GM19351 (cell line): ENCODE data around the gene MIPOL1.
"Not testable (repeated sequence)": the region's sequence is repeated elsewhere in the genome, so short reads cannot be mapped to it uniquely, and the experiment has no call there.

Source experiments
- ATAC-seq: cut with Tn5 transposase; IDR thresholded peaks from one replicate; pipeline ENCODE4 v1.9.1; 2021; ENCODE audit warnings: mild to moderate bottlenecking, moderate library complexity; ENCODE audit not compliant: unreplicated experiment

Gene MIPOL1, protein sequence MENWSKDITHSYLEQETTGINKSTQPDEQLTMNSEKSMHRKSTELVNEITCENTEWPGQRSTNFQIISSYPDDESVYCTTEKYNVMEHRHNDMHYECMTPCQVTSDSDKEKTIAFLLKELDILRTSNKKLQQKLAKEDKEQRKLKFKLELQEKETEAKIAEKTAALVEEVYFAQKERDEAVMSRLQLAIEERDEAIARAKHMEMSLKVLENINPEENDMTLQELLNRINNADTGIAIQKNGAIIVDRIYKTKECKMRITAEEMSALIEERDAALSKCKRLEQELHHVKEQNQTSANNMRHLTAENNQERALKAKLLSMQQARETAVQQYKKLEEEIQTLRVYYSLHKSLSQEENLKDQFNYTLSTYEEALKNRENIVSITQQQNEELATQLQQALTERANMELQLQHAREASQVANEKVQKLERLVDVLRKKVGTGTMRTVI

DNA sequence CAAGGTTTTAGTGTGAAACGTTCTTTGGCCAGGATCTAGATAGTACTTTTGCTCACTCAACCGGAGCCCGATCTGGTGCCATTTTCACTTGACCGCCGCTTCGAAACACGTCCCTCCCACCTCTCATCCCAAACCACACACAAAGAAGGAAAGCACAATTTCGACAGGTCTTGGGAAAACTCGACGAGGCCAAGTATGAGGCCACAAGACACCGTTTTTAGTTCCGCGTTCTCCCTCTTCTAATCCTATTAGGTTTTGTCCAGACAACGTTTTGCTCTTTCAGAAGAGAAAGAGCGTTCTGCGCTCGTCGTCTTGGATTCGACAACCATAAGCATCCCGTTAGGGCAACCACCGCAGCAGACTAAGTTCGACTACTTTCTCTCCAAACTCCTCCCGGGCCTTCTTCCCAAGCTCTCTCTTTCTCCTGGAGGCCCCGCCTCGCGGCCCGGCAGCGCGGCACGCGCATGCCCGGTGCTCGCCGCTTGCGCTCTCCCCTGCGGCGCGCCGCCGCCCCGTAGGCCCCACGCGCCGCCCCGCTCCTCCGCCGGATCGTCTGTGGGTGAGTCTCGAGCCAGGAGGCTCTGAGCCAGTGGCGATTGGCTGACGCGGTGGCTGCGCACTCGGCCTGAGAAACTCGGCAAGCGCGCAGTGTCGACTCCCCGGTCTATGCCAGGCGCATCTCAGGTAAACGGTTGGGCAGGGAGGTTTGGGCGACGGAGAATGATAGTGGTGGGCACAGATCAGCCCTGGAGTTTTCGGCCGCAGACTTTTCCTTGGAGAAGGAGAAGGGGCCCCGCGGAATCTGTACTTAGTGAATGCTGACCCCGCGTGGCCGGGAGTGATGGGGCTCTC, at the start of gene MIPOL1:
Gene MIPOL1, plus strand, starts transcription at position 517 of the 852 bp plus-strand sequence. CDS start 49,952 bp downstream, outside the sequence.
- ATAC-seq, result no peak

- ATAC-seq, result no peak
Measured at GRCh38 chr14:37150414-37150813, 47.3 kb upstream of the MIPOL1 start.

- no peak for ATAC-seq
Measured at GRCh38 chr14:37153005-37153404, 44.7 kb upstream of the MIPOL1 start.

- no peak for ATAC-seq
Measured at GRCh38 chr14:37153483-37153882, 44.3 kb upstream of the MIPOL1 start.

DNA sequence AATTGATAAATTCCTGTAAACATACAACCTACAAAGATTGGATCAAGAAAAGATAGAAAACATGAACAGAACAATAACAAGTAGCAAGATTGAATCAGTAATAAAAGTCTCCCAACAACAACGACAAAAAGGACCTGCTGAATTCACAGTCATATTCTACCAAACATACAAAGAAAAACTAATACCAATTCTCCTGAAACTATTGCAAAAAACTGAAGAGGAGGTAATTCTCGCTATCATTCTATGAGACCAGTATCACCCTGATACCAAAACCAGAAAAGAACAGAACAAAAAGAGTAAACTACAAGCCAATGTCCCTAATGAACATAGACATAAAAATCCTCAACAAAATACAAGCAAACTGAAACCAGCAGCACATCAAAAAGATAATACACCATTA, 39.8 kb upstream of the MIPOL1 start:
- no peak for ATAC-seq

DNA sequence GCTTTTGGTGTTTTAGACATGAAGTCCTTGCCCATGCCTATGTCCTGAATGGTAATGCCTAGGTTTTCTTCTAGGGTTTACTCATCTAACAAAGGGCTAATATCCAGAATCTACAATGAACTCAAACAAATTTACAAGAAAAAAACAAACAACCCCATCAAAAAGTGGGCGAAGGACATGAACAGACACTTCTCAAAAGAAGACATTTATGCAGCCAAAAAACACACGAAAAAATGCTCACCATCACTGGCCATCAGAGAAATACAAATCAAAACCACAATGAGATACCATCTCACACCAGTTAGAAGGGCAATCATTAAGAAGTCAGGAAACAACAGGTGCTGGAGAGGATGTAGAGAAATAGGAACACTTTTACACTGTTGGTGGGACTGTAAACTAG, 35.4 kb upstream of the MIPOL1 start:
- not testable (repeated sequence) for ATAC-seq

GRCh38 chr14:37165794-37166193, 31.9 kb upstream of the MIPOL1 start:
- no peak for ATAC-seq

DNA sequence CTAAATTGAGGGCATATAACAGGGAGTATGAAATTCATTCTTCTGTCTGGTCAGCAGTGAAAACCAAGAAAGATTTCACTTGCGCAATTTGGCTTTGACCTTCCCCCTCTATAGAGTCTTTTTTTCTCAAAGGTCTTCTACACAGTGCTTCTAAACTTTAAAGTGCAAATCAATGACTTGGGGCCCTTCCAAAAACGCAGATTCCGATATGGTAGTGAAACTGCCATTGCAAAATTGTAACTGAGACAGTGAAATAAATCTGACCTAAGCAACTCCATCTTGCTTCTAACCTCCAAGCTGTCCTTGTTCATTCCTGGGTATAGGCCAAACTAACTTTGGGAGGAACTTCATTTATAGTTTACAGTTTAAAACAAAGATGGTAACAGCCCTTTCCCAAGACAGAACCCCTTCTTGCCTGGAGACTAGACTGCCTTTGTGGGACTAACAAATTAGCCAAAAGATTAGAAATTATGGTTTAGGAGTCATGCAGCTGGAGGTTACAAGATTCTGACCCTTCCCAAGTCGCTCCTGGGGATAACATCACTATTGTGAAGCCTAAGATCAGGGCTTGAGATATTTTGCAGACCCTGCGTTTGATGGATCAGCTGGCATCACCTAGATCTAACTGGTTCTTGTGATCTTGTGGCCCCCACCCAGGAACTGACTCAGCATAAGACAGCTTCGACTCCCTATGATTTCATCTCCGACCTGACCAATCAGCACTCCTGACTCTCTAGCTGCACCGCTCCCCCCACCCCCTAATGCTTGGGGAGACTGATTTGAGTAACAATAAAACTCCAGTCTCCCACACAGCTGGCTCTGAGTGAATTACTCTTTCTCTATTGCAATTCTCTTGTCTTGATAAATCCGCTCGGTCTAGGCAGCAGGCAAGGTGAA, 30.3 kb upstream of the MIPOL1 start:
- no peak for ATAC-seq

DNA sequence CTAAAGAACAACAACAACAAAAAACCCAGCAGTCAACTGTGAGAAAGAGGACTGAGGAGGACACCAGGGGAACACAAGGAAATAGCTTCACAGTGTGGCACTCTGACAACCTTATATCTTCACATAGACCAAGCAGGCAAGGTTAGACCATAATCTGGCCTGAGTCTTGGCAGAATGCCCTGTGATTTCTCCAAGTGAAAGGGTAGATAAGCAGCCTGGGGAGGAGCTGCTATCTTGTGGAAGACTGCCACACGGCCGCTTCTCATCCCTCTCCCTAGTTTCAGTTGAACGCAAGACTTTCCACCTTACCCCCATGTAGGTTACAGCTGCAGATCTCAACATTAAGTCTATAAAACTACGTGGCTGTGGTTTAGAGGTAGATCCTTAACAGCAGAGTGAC, 29.0 kb upstream of the MIPOL1 start:
- no peak for ATAC-seq

- ATAC-seq, result no peak
Measured at GRCh38 chr14:37170237-37170636, 27.5 kb upstream of the MIPOL1 start.

GRCh38 chr14:37170993-37171392, 26.7 kb upstream of the MIPOL1 start:
- ATAC-seq, result no peak

- ATAC-seq, result no peak
Measured at GRCh38 chr14:37171678-37172023, 26.1 kb upstream of the MIPOL1 start.

GRCh38 chr14:37172024-37172869, 25.5 kb upstream of the MIPOL1 start, which contains the start of gene SLC25A21:
Gene SLC25A21 (minus strand): TSS chr14:37172606.
- ATAC-seq, result no peak

- ATAC-seq, result no peak
Measured at GRCh38 chr14:37172936-37173614, 24.7 kb upstream of the MIPOL1 start.

DNA sequence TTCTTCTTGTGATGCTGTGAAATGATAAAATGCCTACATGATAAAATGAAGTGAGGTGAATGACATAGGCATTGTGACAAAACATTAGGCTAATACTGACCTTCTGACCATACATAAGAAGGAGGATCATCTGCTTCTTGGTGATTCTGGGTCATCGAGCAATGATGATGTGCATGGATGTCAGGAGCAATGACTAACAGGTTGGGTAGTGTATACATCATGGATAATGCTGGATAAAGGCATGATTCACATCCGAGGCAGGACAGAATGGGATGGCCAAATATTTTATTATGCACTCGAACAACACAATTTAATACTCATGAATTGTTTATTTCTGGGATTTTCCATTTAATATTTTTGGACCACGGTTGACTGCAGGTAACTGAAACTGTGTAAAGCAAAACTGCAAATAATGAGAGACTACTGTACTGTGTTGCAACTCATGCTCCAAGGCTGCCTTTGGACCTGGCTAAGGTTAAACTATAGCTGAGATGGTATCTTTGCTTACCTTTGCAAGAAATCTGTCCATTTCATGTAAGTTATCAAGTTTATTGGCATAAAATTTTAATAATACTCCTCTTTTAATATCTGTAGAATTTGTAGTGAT, 17.7 kb upstream of the MIPOL1 start:
- no peak for ATAC-seq

DNA sequence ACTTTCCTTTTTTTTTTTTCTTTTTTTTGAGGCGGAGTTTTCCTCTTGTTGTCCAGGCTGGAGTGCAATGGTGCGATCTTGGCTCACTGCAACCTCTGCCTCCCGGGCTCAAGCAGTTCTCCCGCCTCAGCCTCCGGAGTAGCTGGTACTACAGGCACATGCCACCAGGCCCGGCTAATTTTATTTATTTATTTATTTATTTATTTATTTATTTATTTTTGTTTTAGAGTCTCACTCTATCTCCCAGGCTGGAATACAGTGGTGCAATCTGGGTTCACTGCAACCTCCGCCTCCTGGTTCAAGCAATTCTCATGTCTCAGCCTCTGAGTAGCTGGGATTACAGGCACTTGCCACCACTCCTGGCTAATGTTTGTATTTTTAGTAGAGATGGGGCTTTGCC, 16.9 kb upstream of the MIPOL1 start:
- ATAC-seq, result not testable (repeated sequence)

DNA sequence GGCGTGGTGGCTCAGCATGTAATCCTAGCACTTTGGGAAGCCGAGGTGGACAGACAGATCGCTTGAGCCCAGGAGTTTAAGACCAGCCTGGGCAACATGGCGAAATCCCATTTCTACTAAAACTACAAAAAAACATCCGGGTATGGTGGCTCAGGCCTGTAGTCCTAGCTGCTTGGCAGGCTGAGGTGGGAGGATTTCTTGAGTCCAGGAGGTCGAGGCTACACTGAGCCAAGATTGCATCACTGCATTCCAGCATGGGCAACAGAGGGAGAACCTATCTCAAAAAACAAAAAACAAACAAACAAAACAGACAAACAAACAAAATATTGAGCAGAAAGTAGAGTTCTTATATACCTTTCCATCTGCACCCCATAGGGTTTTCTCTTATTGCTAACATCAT, 16.3 kb upstream of the MIPOL1 start:
- ATAC-seq, result no peak

- not testable (repeated sequence) for ATAC-seq
Measured at GRCh38 chr14:37184520-37184919, 13.2 kb upstream of the MIPOL1 start.

GRCh38 chr14:37185670-37186069, 12.1 kb upstream of the MIPOL1 start:
- ATAC-seq, result no peak
